Esophagus squamous epithelium (tissue), 5 donors: ENCODE results near the gene PPP1R12A. TPM values are rescaled to one million over a fixed set of nuclear protein-coding genes. Genes with fewer than 3 reads are reported as not detected.

ENCODE experiments used
- DNase-seq: peaks from one replicate; lab custom pipeline; 2025; lab: John Stamatoyannopoulos, UW
- H3K27ac ChIP-seq, 4 donors: fragments of 200-600 bp; sonication (generic); one replicate each; pipeline ENCODE4 v1.5.1; 2016 to 2019; ENCODE audit warnings: mild to moderate bottlenecking in 1 of 4
- H3K27me3 ChIP-seq, 4 donors: fragments of 200-600 bp; sonication (generic); 1 replicate in 3 of 4; 2 replicates in 1 of 4; pipeline versions ENCODE4 v1.5.1 to v1.6.0; 2017 to 2021; ENCODE audit warnings: antibody characterized with exemption in 1 of 4
- H3K36me3 ChIP-seq, 3 donors: fragments of 200-600 bp; sonication (generic); one replicate each; pipeline ENCODE4 v1.5.1; 2016 to 2019
- H3K4me1 ChIP-seq, 3 donors: fragments of 200-600 bp; sonication (generic); one replicate each; pipeline ENCODE4 v1.5.1; 2017 to 2019
- H3K4me3 ChIP-seq, 4 donors: fragments of 200-600 bp; sonication (generic); 1 replicate in 3 of 4; 2 replicates in 1 of 4; pipeline ENCODE4 v1.5.1; 2016 to 2019; ENCODE audit warnings: mild to moderate bottlenecking in 2 of 4, moderate library complexity in 1 of 4
- H3K9me3 ChIP-seq, 3 donors: fragments of 200-600 bp; sonication (generic); one replicate each; pipeline ENCODE4 v1.5.1; 2016 to 2019
- POLR2A ChIP-seq, 4 donors: fragments of 450-650 bp; IDR thresholded peaks; one replicate each; pipeline ENCODE4 v1.6.1; 2017; ENCODE audit warnings: antibody characterized with exemption in 4 of 4, mild to moderate bottlenecking in 4 of 4, moderate library complexity in 3 of 4
- WGBS, 2 donors: methylation state at CpG; one replicate each; pipeline ENCODE4 v1.1.5; 2018; 5-methylcytosine and 5-hydroxymethylcytosine counted together
- intact Hi-C: fragments of 100-400 bp; cut with DNase I; formaldehyde crosslinking; loops from one replicate; pipeline ENCODE4 v1.15.0; 2022
- total RNA-seq, 4 donors: library from RNA; depleted of rRNA; stranded (reverse); fragments of >200 nt; gene quantifications; one replicate each; pipeline ENCODE4 v1.1.0, GENCODE V29; 2016
- TF ChIP-seq, protein P1 (sequence below), 6 experiments: fragments of 450-650 bp in 4 of 6; fragments of 200-600 bp in 2 of 6; sonication (generic) in 2 of 6; IDR thresholded peaks; one replicate each; pipeline ENCODE4 v1.5.1; 2016 to 2019; ENCODE audit warnings: antibody characterized with exemption in 6 of 6, mild to moderate bottlenecking in 4 of 6, moderate library complexity in 4 of 6
- donor health status: DM: yes; HTN: yes; CAD: no.

The PPP1R12A gene
- total RNA-seq, 4 donors from 2014 or later, result 25.7 to 165 (median 60.8) TPM

DNA sequence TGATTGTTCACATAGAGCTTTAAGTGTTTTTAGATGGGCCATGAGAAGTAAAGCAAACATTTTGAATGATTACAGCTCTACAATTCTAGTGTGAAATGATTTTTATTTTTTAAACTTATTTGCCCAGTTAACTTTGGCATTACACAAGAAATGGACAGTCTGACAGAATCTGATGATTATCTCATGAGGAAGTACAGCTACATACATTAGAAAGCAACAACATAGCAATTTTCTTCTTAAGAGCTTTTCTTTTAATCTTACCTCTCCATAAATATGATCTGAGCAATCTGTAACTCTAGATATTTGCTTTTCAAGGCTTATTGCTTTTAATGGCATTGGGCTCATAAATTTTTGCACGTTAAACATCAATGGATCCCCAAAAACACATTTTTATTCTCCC lies 26.5 kb upstream of the PPP1R12A start:
- H3K36me3 ChIP-seq, result no peaks in the 10 kb centered on the region
- H3K4me1 ChIP-seq, result no peaks in the 10 kb centered on the region
- no peak for TF ChIP-seq POLR2A (IDR thresholded peaks at IDR 0.05)
- TF ChIP-seq, protein P1, sequence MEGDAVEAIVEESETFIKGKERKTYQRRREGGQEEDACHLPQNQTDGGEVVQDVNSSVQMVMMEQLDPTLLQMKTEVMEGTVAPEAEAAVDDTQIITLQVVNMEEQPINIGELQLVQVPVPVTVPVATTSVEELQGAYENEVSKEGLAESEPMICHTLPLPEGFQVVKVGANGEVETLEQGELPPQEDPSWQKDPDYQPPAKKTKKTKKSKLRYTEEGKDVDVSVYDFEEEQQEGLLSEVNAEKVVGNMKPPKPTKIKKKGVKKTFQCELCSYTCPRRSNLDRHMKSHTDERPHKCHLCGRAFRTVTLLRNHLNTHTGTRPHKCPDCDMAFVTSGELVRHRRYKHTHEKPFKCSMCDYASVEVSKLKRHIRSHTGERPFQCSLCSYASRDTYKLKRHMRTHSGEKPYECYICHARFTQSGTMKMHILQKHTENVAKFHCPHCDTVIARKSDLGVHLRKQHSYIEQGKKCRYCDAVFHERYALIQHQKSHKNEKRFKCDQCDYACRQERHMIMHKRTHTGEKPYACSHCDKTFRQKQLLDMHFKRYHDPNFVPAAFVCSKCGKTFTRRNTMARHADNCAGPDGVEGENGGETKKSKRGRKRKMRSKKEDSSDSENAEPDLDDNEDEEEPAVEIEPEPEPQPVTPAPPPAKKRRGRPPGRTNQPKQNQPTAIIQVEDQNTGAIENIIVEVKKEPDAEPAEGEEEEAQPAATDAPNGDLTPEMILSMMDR (IDR thresholded peaks at IDR 0.05), result no peak
- H3K27ac ChIP-seq, result no peak overlapping the region
- H3K9me3 ChIP-seq, result no peaks in the 10 kb centered on the region
- H3K27me3 ChIP-seq, result no peaks in the 10 kb centered on the region
- intact Hi-C loops, result no loop called here
- DNase-seq, result no peak
- H3K4me3 ChIP-seq, result no peak overlapping the region
- 70 to 81% methylated on average over 1 of the region's 1 CpG for WGBS, 2 donors

DNA sequence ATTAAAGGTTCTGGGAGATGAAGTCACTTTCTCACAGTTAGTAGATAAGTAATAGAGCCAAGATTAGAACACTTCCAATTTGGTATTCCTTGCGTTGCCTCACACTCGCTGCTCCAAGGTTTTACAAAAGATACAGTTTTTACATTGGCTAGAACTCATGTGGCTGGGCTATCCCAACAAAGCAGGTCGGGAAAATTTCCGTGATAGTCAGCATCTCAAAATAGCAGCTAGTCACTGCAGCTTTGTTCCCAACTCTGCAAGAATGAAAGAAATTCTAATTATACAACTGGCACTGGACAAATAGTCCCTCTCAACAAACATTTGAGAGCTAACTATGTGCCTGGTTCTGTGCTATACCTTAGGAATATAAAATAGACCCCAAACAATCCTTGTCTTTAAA lies 24.6 kb upstream of the PPP1R12A start:
- WGBS, 2 donors, result 63 to 71% methylated on average over 4 of the region's 4 CpGs
- H3K36me3 ChIP-seq, result no peaks in the 10 kb centered on the region
- intact Hi-C loops, result no loop called here

DNA sequence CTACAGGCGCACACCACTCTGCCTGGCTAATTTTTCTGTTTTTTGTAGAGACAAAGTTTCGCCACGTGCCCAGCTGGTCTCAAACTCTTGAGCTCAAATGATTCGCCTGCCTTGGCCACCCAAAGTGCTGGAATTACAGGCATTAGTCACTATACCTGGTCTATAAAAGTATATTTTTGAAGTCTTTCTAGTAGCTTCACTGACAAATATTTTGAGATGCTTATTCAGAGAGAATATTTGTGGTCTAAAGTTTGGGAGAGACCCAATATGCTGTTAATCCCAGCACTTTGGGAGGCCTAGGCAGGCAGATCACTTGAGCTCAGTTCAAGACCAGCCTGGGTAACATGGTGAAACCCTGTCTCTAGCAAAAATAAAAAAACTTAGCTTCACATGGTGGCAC lies 22.0 kb upstream of the PPP1R12A start:
- peaks cover 0 to 2% (median 0%) of the 10 kb centered on the region in 3 donors for H3K9me3 ChIP-seq
- TF ChIP-seq, protein P1 (IDR thresholded peaks at IDR 0.05), result no peak
- TF ChIP-seq POLR2A (IDR thresholded peaks at IDR 0.05), result no peak
- DNase-seq, result no peak
- H3K4me3 ChIP-seq, result no peak overlapping the region
- no peak overlapping the region for H3K27ac ChIP-seq
- WGBS, 2 donors, result 78 to 97% methylated on average over 4 of the region's 4 CpGs
- no peaks in the 10 kb centered on the region for H3K36me3 ChIP-seq
- H3K27me3 ChIP-seq, result no peaks in the 10 kb centered on the region
- intact Hi-C loops, result no loop called here
- H3K4me1 ChIP-seq, result no peaks in the 10 kb centered on the region

More for the DNA sequence above, 24.6 kb upstream of the PPP1R12A start:
- no peaks in the 10 kb centered on the region for H3K4me1 ChIP-seq
- H3K27me3 ChIP-seq, result no peaks in the 10 kb centered on the region
- H3K9me3 ChIP-seq, result no peaks in the 10 kb centered on the region
- TF ChIP-seq, protein P1 (IDR thresholded peaks at IDR 0.05), result no peak
- no peak for TF ChIP-seq POLR2A (IDR thresholded peaks at IDR 0.05)
- no peak for DNase-seq
- no peak overlapping the region for H3K4me3 ChIP-seq
- H3K27ac ChIP-seq, result no peak overlapping the region

DNA sequence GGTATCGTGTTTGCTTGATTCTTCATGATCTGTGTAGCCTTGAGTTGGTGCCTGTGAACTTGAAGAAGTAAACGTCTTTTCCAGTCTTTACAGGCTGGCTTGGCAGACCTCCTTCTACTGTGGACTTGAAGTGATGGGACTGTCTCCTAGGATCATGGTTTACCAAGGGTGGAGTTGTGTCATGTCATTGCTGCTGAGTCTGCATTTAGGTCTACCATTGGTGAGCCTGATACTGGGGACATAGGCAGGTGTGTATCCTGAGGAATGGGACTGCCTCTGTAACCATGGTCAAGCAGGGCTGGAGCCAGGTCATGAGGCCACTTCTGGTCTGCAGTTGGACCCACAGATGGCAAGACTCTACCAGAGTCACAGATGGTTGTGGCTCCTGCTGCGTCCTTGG lies 20.7 kb upstream of the PPP1R12A start:
- no peak for TF ChIP-seq POLR2A (IDR thresholded peaks at IDR 0.05)
- TF ChIP-seq, protein P1 (IDR thresholded peaks at IDR 0.05), result no peak
- Histone ChIP-seq H3K9me3 (peaks cover 0 to 2% (median 0%) of the 10 kb centered on the region in 3 donors), H3K4me3 (no peak overlapping the region), H3K27me3 (no peaks in the 10 kb centered on the region), H3K27ac (no peak overlapping the region), H3K4me1 (no peaks in the 10 kb centered on the region), H3K36me3 (no peaks in the 10 kb centered on the region)
- DNase-seq, result no peak
- intact Hi-C loops, result no loop called here
- WGBS, 2 donors, result 58 to 74% methylated on average over 2 to 3 of the region's 3 CpGs

DNA sequence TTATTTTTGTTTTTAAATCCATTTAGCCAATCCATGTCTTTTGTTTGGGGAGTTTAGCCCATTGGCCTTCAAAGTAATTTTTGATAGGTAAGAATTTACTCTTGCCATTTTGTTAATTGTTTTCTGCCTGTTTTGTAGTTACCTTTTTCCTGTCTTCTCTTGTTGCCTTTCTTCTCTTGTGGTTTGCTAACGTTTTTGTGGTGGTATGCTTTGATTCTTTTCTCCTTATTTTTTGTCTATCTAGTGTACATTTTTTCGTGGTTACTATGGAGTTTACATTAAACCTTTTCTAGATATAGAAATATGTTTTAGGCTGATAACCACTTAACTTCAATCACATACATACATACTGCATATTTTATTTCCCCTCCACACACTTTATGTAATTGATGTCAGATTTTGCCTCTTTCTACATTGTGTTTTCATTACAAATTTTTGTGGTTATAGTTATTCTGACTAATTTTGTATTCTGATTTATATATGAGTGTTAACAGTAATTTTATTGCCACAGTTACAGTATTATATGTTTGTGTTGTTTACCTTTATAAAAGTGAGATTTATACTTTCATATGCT lies 19.2 kb upstream of the PPP1R12A start:
- Histone ChIP-seq H3K27me3 (no peaks in the 10 kb centered on the region), H3K9me3 (peaks cover 0 to 2% (median 0%) of the 10 kb centered on the region in 3 donors), H3K4me3 (no peak overlapping the region), H3K4me1 (no peaks in the 10 kb centered on the region), H3K36me3 (no peaks in the 10 kb centered on the region), H3K27ac (no peak overlapping the region)
- intact Hi-C loops, result no loop called here
- TF ChIP-seq POLR2A (IDR thresholded peaks at IDR 0.05), result no peak
- TF ChIP-seq, protein P1 (IDR thresholded peaks at IDR 0.05), result no peak
- 46 to 68% methylated on average over 2 of the region's 2 CpGs for WGBS, 2 donors
- no peak for DNase-seq
